B cell (primary cell): ENCODE results near the gene VANGL1.

Experiments
- CTCF ChIP-seq: fragments of 200-600 bp; IDR thresholded peaks from one replicate; pipeline ENCODE4 v1.8.0; 2022; ENCODE audit warnings: antibody characterized with exemption, mild to moderate bottlenecking
- EZH2 ChIP-seq: IDR thresholded peaks from 2 replicates; pipeline ENCODE4 v1.6.1; 2012; ENCODE audit warnings: borderline replicate concordance, low read depth, mild to moderate bottlenecking, moderate library complexity, low read length; ENCODE audit not compliant: insufficient read depth, poor library complexity, severe bottlenecking

- TF ChIP-seq CTCF: no peak
- TF ChIP-seq EZH2: no peak
Measured at GRCh38 chr1:115677182-115677555, 35.4 kb downstream of the VANGL1 start.
